ENCODE data around the gene LSM14A. TPM values are rescaled to one million over a fixed set of nuclear protein-coding genes. Genes with fewer than 3 reads are reported as not detected.
A peak's percentile ranks its signal among the peaks of the same experiment; 100 is the strongest.

The LSM14A gene
- total RNA-seq (2014; rRNA removed) (67.4 and 88.5 TPM in 2 replicates), Bru-seq, nascent RNA (percentile 86 among the genes with signal in this experiment), BruChase-seq, experiment 1, labeled RNA remaining after a 6-hour chase (percentile 87 among the genes with signal in this experiment), BruChase-seq, experiment 2, labeled RNA remaining after a 2-hour chase (percentile 87 among the genes with signal in this experiment)
- long read RNA-seq, transcript LSM14A-203 (10 exons, 3,596 nt) = major isoform, 103 of 199 reads
- long read RNA-seq, transcript LSM14A-201 (11 exons, 3,424 nt) = minor isoform, 30 of 199 reads
- long read RNA-seq, partial matches to known transcripts = 16 of 199 reads
- long read RNA-seq, other reads (novel, unspliced or antisense) = 50 of 199 reads

DNA sequence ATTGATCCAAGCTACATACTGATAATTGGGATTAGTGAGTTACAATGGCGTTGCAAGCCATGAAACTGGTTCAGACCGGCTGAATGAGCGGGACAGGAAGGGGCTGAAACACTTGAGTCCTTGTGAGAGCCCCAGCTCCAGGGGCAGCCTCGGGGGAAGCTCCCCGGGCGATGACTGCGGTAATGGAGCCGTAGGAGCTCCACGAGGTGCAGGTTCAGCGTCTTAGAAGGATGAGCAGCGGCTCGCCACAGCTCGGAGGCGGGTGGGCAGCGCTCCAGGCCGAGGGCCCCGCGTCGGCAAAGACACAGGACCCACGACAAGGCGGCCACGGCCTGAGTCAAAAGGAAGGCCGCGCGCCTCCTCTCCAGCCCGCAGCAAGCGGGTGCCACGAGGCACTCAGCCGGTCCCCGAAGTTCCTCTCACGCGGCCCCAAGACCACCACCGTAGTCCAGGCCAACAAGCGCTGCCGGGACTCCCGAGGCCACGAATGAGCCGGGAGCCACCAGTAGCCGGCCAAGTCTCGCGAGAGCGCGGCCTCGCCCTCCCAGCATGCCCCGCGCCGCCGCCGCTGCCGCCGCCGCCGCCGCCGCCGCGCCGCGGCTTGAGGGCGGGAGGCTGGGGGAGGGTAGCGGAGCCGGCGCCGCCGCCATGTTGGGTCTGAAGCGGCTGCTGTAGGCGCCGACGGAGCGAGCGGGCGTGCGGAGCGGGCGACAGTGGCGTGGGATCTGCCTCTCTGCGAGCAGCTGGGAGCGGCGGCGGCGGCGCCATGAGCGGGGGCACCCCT, at the start of gene LSM14A:
LSM14A (plus strand) TSS at position 628 of the 784 bp plus-strand sequence; CDS start at position 767, 139 bp downstream.
- ChIA-PET CTCF (no interaction called here), POLR2A (ENCODE audit: unreplicated experiment) (no interaction called here)
- Histone ChIP-seq H4K20me1 (ENCODE audit: low read length) (peaks cover 29% of the 10 kb centered on the region), H3K9me2 (replicated peaks; ENCODE audit: low read length) (no peaks in the 10 kb centered on the region), H3K4me2 (ENCODE audit: low read length) (peak within 1 kb of the TSS; percentile 99), H3K79me2 (ENCODE audit: low read length) (peaks cover 53% of the 10 kb centered on the region), H3K27ac (ENCODE audit: low read length) (peak within 1 kb of the TSS; percentile 81), H3K4me3 (ENCODE audit: low read length) (peak within 1 kb of the TSS; percentile 95), H2AFZ (ENCODE audit: low read length) (peak within 1 kb of the TSS; percentile 87), H3F3A (ENCODE audit: low read length, unreplicated experiment) (no peaks in the 10 kb centered on the region), H3K9ac (ENCODE audit: low read length) (peak within 1 kb of the TSS; percentile 98), H3K27me3 (ENCODE audit: low read length) (no peaks in the 10 kb centered on the region), H3K9me3 (ENCODE audit: low read length) (no peaks in the 10 kb centered on the region), H3K36me3 (ENCODE audit: low read depth, low read length) (no peaks in the 10 kb centered on the region; the same call in 1 of the 2 replicates), H3K4me1 (ENCODE audit: insufficient read depth, low read length) (peaks cover 30% of the 10 kb centered on the region)
- TF ChIP-seq, protein P1, sequence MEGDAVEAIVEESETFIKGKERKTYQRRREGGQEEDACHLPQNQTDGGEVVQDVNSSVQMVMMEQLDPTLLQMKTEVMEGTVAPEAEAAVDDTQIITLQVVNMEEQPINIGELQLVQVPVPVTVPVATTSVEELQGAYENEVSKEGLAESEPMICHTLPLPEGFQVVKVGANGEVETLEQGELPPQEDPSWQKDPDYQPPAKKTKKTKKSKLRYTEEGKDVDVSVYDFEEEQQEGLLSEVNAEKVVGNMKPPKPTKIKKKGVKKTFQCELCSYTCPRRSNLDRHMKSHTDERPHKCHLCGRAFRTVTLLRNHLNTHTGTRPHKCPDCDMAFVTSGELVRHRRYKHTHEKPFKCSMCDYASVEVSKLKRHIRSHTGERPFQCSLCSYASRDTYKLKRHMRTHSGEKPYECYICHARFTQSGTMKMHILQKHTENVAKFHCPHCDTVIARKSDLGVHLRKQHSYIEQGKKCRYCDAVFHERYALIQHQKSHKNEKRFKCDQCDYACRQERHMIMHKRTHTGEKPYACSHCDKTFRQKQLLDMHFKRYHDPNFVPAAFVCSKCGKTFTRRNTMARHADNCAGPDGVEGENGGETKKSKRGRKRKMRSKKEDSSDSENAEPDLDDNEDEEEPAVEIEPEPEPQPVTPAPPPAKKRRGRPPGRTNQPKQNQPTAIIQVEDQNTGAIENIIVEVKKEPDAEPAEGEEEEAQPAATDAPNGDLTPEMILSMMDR (conservative IDR thresholded peaks at IDR 0.05; ENCODE audit: low read depth, low read length) = no peak
- TF ChIP-seq EZH2phosphoT487 (IDR thresholded peaks at IDR 0.05; ENCODE audit: borderline replicate concordance, low read length) (no peak), EZH2 (IDR thresholded peaks at IDR 0.05; ENCODE audit: low read length, unreplicated experiment) (no peak)
- DNase-seq (peak; percentile 72), ATAC-seq (peak; percentile 78)
- BruUV-seq (replicated peaks) = TSS peak; percentile 90
- intact Hi-C loops (cut with micrococcal nuclease) = loop anchor here (2.0 kb wide), 1 partner anchor 47 kb away; no protein-coding TSS in a partner anchor

DNA sequence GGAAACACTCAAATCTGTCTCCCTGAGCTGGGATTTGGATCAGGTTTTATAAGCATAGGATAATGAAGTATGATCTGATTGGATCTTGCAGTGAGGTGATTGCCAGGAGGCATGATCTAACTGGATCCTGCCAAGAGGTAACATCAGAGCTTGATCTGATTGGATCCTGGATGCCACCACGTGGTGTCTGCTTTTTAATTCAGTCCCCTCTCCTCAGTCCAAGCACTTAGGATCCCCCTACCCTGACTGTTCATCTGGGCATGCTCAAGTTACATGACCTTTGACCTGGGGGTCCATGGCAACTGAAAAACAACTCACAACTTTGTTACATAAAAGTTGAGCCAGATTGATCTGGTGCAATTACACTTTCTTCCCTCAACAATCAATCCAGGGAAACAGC, 47.5 kb upstream of the LSM14A start:
- H3K27me3 ChIP-seq (ENCODE audit: low read length) = no peaks in the 10 kb centered on the region
- H2AFZ ChIP-seq (ENCODE audit: low read length) = no peak overlapping the region
- H3K79me2 ChIP-seq (ENCODE audit: low read length) = no peaks in the 10 kb centered on the region
- BruUV-seq (replicated peaks) = no TSS peak
- ChIA-PET POLR2A (ENCODE audit: unreplicated experiment) (no interaction called here), CTCF (no interaction called here)
- DNase-seq (peak; percentile 8), ATAC-seq (no peak)
- H3K36me3 ChIP-seq (ENCODE audit: low read depth, low read length) = no peaks in the 10 kb centered on the region
- H3K9ac ChIP-seq (ENCODE audit: low read length) = no peak overlapping the region
- intact Hi-C loops (cut with micrococcal nuclease) = no loop called here
- H3K27ac ChIP-seq (ENCODE audit: low read length) = no peak overlapping the region
- no peaks in the 10 kb centered on the region for H4K20me1 ChIP-seq (ENCODE audit: low read length)
- no peak overlapping the region for H3K4me2 ChIP-seq (ENCODE audit: low read length)
- no peaks in the 10 kb centered on the region for H3K4me1 ChIP-seq (ENCODE audit: insufficient read depth, low read length)
- no peak overlapping the region for H3K4me3 ChIP-seq (ENCODE audit: low read length)
- no peaks in the 10 kb centered on the region for H3K9me2 ChIP-seq (replicated peaks; ENCODE audit: low read length)
- no peaks in the 10 kb centered on the region for H3F3A ChIP-seq (ENCODE audit: low read length, unreplicated experiment)
- TF ChIP-seq EZH2phosphoT487 (IDR thresholded peaks at IDR 0.05; ENCODE audit: borderline replicate concordance, low read length) (no peak), EZH2 (IDR thresholded peaks at IDR 0.05; ENCODE audit: low read length, unreplicated experiment) (no peak)
- TF ChIP-seq, protein P1 (conservative IDR thresholded peaks at IDR 0.05; ENCODE audit: low read depth, low read length) = no peak
- H3K9me3 ChIP-seq (ENCODE audit: low read length) = no peaks in the 10 kb centered on the region

Measured in PC-3 (cell line).